Spinal cord (tissue), 10 donors: ENCODE results near the gene SLC26A3. TPM values are rescaled to one million over a fixed set of nuclear protein-coding genes. Genes with fewer than 3 reads are reported as not detected.

Source experiments
- DNase-seq, 6 donors: peaks; one replicate each; pipeline versions ENCODE4 v3.0.0 to v3.0.0-alpha.2; 2013 to 2015; ENCODE audit warnings: low spot score in 6 of 6, low read depth in 4 of 6
- H3K27ac ChIP-seq: one replicate; pipeline ENCODE4 v1.5.1; 2013; ENCODE audit warnings: low read depth, low read length, control low read depth
- H3K27me3 ChIP-seq: one replicate; pipeline ENCODE4 v1.6.1; 2013; ENCODE audit warnings: low read length; ENCODE audit not compliant: control insufficient read depth, insufficient read depth
- H3K36me3 ChIP-seq: one replicate; pipeline ENCODE4 v1.6.1; 2013; ENCODE audit warnings: low read length; ENCODE audit not compliant: control insufficient read depth, insufficient read depth
- H3K4me1 ChIP-seq: one replicate; pipeline ENCODE4 v1.6.1; 2013; ENCODE audit warnings: low read length; ENCODE audit not compliant: control insufficient read depth, insufficient read depth
- H3K4me3 ChIP-seq: one replicate; pipeline ENCODE4 v1.5.1; 2013; ENCODE audit warnings: low read depth, low read length, control low read depth
- H3K9me3 ChIP-seq: one replicate; pipeline ENCODE4 v1.6.1; 2013; ENCODE audit warnings: low read length; ENCODE audit not compliant: control insufficient read depth, insufficient read depth
- WGBS: methylation state at CpG from one replicate; pipeline ENCODE4 v1.1.5; 2013; ENCODE audit warnings: missing lambda C conversion rate; ENCODE audit not compliant: insufficient coverage; 5-methylcytosine and 5-hydroxymethylcytosine counted together
- polyA plus RNA-seq, 2 donors: library from polyadenylated mRNA; unstranded; fragments of 120-200 nt; gene quantifications; one replicate each; pipeline ENCODE4 v1.2.1, GENCODE V29; 2013; ENCODE audit not compliant: insufficient read length in 2 of 2
- total RNA-seq, 2 donors: library from RNA; depleted of rRNA in 1 of 2; stranded (reverse); fragments of 120-200 nt in 1 of 2; fragments of >200 nt in 1 of 2; gene quantifications; one replicate each; pipeline versions ENCODE4 v1.2.3 to v1.2.4, GENCODE V29; 2013 to 2014
- donor health status: healthy.

The SLC26A3 gene
- total and polyA plus RNA-seq, 4 donors, result not detected

DNA sequence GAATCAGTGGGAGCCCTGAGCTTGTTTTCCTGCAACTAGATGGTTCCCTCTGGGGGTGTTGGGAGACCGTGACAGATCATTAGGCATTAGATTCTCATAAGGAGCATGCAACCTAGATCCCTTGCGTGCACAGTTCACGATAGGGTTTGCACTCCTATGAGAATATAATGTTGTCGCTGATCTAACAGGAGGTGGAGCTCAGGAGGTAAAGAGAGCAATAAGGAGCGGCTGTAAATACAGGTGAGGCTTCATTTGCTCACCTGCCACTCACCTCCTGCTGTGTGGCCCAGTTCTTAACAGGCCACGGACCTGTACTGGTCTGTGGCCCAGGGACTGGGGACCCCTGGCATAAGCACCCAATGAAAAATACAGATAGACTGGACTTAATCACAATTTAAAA, 10.7 kb downstream of the SLC26A3 start:
- Histone ChIP-seq H3K36me3 (no peaks in the 10 kb centered on the region), H3K9me3 (no peaks in the 10 kb centered on the region)
- 91% methylated on average over 3 of the region's 6 CpGs for WGBS

DNA sequence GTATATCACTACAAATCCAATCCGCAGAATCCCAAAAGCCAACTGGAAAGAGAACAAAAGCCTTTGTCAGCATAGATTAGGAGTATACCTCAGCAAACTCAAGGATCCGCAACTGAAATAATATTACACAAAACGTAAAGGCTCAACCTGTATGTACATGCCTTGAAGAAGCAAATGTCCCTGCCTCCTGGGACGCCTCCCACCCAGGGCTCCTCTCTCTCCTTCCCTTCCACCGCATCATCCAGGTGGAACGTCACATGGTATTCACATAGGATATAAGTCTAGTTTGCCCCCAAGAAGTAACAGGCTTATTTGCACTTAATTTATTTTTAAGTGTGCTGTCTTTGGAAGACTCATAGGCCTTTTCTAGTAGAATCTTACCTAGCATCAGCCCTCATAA, 13.4 kb downstream of the SLC26A3 start:
- no peaks in the 10 kb centered on the region for H3K36me3 ChIP-seq
- no peak for DNase-seq
- 93% methylated on average over 3 of the region's 6 CpGs for WGBS
- H3K27ac ChIP-seq, result no peak overlapping the region
- no peaks in the 10 kb centered on the region for H3K27me3 ChIP-seq
- H3K9me3 ChIP-seq, result no peaks in the 10 kb centered on the region
- H3K4me1 ChIP-seq, result no peaks in the 10 kb centered on the region
- H3K4me3 ChIP-seq, result no peak overlapping the region

More for the DNA sequence above, 10.7 kb downstream of the SLC26A3 start:
- no peak overlapping the region for H3K27ac ChIP-seq
- H3K4me1 ChIP-seq, result no peaks in the 10 kb centered on the region
- H3K27me3 ChIP-seq, result no peaks in the 10 kb centered on the region
- DNase-seq, result no peak
- H3K4me3 ChIP-seq, result no peak overlapping the region

DNA sequence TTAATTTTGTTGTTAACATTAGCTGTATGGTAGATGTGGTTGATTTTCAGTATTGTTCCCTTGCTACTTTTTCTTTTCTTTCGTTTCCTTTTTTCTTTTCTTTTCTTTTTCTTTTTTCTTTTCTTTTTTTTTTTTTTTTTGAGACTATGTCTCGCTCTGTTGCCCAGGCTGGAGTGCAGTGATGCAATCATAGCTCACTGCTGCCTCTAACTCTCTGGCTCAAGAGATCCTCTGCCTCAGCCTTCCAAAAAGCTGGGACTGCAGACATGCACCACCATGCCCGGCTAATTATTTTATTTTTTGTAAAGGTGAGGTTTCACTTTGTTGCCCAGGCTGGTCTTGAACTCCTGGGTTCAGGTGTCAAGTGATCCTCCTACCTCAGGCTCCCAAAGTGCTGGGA, 14.4 kb downstream of the SLC26A3 start:
- Histone ChIP-seq H3K4me1 (no peaks in the 10 kb centered on the region), H3K4me3 (no peak overlapping the region), H3K27ac (no peak overlapping the region), H3K9me3 (no peaks in the 10 kb centered on the region), H3K27me3 (no peaks in the 10 kb centered on the region), H3K36me3 (no peaks in the 10 kb centered on the region)
- WGBS, result no CpG with 5 or more reads among the region's 3 CpGs
- DNase-seq, result no peak

DNA sequence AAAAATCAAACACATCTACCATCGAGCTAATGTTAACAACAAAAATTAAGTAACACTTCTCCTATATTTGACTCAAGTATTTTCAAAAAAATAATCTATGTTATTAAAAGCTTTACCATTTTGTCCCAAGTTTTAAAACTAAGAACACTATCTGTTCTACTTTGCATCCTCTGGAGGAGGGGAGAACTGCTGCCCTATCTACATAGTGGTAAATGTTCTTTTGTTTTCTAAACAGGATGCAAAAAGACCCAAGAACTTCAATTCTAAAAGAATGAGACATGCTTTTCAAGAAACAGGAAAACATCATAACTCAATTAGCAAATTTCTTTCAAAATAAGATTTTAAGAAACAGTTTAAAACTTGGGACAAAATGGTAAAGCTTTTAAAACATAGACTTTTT, 14.8 kb downstream of the SLC26A3 start:
- H3K27ac ChIP-seq, result no peak overlapping the region
- H3K9me3 ChIP-seq, result no peaks in the 10 kb centered on the region
- no peak for DNase-seq
- H3K4me3 ChIP-seq, result no peak overlapping the region
- no CpG with 5 or more reads among the region's 1 CpG for WGBS
- no peaks in the 10 kb centered on the region for H3K36me3 ChIP-seq
- no peaks in the 10 kb centered on the region for H3K4me1 ChIP-seq
- no peaks in the 10 kb centered on the region for H3K27me3 ChIP-seq

DNA sequence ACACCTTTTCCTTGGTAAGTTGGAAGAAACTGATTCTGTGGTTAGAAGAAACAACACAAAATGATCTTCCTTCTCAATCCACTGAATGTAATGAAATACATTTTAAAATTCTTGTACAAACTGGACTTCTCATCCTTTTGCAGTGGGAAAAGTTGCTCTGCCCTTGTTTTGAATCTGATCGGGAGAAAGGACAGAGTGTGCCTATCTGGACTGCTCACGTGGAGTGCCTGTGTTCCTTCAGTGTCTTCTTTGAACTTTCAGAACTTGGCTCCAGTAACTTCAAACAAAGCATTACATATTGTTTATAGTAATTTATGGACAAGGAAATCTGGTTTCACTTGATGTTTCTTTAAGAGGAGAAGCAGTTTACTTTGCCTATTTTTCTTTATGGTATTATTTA, 17.1 kb downstream of the SLC26A3 start:
- no peak overlapping the region for H3K4me3 ChIP-seq
- no peak overlapping the region for H3K27ac ChIP-seq
- no CpG with 5 or more reads among the region's 2 CpGs for WGBS
- DNase-seq, result no peak
- no peaks in the 10 kb centered on the region for H3K36me3 ChIP-seq
- no peaks in the 10 kb centered on the region for H3K4me1 ChIP-seq
- H3K9me3 ChIP-seq, result no peaks in the 10 kb centered on the region
- no peaks in the 10 kb centered on the region for H3K27me3 ChIP-seq

DNA sequence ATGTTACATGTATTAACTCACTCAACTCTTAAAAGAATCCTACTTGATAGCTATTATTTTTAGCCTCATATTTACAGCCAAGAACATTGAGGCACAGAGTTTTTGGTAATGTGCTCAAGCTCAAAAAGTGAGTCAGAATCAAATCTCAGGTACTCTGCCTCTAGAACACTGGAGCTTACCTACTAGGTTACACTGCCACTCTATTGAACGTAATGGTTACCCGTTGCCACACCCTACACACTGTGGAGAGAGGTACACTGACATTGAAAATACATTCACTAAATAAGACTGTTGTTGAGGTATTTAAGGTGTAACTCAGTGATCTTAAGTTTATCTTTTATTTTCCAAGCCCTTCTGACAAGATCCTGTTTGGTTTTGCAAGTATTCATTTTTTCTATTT, 17.9 kb downstream of the SLC26A3 start:
- no peak for DNase-seq
- Histone ChIP-seq H3K9me3 (no peaks in the 10 kb centered on the region), H3K27me3 (no peaks in the 10 kb centered on the region), H3K4me3 (no peak overlapping the region), H3K27ac (no peak overlapping the region), H3K4me1 (no peaks in the 10 kb centered on the region), H3K36me3 (no peaks in the 10 kb centered on the region)
- WGBS, result no CpG with 5 or more reads among the region's 2 CpGs

DNA sequence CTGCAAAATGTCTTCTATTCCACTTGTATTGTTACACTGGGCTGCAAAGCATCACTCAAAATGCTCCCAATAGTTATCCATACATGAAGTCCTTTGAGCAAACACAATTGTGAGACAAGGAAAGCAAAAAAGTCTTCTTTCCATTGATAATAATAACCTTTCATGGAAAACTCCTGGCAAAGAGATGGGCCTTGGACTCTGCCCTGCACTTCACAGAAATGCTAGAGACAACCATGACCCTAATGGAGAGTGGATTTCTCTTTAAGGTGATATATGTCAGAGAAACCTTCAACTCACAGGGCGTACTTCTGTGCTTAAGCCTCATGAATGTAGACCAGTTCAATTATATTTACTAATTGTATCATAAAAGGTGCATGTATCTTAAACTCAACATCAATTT, 19.4 kb downstream of the SLC26A3 start:
- Histone ChIP-seq H3K27me3 (no peaks in the 10 kb centered on the region), H3K9me3 (no peaks in the 10 kb centered on the region), H3K4me3 (no peak overlapping the region), H3K27ac (no peak overlapping the region), H3K4me1 (no peaks in the 10 kb centered on the region), H3K36me3 (no peaks in the 10 kb centered on the region)
- DNase-seq, result no peak
- WGBS, result no CpG with 5 or more reads among the region's 1 CpG

DNA sequence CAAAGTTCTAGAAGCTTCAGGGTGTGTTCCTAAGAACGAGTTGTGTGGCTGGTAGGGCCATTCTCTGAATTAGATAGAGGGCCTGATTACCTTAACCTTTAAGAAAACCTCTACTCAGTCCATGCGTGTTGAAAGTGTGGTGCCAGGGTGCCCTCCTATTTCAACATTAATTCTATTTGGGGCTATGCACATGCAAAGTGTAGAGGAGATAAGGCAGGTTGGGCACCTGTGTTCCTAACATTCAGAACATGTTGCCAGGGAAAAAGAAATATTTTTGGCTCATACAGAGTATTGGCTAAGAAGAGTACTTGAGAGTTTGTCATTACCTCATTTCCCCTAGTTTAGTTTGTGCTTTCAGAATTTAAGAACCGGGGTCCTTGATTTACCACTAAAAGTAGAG, 20.6 kb downstream of the SLC26A3 start:
- Histone ChIP-seq H3K4me3 (no peak overlapping the region), H3K27me3 (no peaks in the 10 kb centered on the region), H3K4me1 (no peaks in the 10 kb centered on the region), H3K9me3 (no peaks in the 10 kb centered on the region), H3K36me3 (no peaks in the 10 kb centered on the region), H3K27ac (no peak overlapping the region)
- no peak for DNase-seq
- no CpG with 5 or more reads among the region's 3 CpGs for WGBS

DNA sequence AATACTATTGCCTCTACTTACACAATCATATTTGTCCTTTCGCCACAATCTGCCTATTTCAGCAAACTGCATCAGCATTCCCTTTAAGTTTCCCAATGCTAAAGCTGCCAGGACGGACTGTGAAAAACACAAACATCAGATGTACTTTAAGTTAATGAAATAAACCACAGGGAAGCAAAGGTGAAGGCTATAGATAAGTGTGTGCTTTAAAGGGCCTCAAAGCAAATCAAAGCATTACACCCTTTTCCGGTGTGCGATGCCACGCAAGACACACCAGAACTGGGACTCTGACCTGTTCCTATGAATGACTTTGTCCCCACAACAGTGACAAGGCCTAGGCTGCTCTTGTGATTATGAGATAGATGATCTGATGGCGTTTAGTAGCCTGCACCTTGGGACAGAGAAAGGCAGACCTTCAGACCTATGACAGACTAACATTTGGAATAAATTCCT, 23.4 kb downstream of the SLC26A3 start:
- H3K4me1 ChIP-seq, result no peaks in the 10 kb centered on the region
- H3K4me3 ChIP-seq, result no peak overlapping the region
- H3K27ac ChIP-seq, result no peak overlapping the region
- H3K27me3 ChIP-seq, result no peaks in the 10 kb centered on the region
- 100% methylated on average over 3 of the region's 6 CpGs for WGBS
- no peak for DNase-seq
- no peaks in the 10 kb centered on the region for H3K9me3 ChIP-seq
- H3K36me3 ChIP-seq, result no peaks in the 10 kb centered on the region

DNA sequence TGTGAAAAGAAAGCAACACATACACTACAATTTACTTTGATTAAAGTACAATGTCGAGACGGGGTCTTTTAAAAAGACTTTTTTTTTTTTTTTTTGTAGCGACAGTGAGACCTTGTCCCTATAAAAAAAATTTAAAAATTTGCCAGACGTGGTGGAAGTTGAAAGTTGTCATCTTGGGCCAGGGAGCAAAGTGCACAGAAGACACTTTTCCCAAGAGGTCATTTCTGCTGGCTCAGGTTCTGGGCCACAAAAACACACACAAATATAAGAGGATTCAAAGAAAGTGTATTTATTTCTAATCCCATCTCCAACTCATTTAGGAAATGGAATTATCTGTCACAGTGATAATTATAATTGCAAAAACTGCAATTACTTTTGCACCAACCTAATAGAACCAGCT, 24.7 kb downstream of the SLC26A3 start:
- no peaks in the 10 kb centered on the region for H3K9me3 ChIP-seq
- no peak overlapping the region for H3K4me3 ChIP-seq
- no CpG with 5 or more reads among the region's 4 CpGs for WGBS
- H3K36me3 ChIP-seq, result no peaks in the 10 kb centered on the region
- H3K4me1 ChIP-seq, result no peaks in the 10 kb centered on the region
- no peak for DNase-seq
- H3K27me3 ChIP-seq, result no peaks in the 10 kb centered on the region
- H3K27ac ChIP-seq, result no peak overlapping the region
